GM21360 (cell line): ENCODE data around the gene GID8.
A peak's percentile ranks its signal among the peaks of the same experiment; 100 is the strongest.

Experiments
- ATAC-seq: cut with Tn5 transposase; IDR thresholded peaks from one replicate; pipeline ENCODE4 v1.9.1; 2021; ENCODE audit warnings: mild to moderate bottlenecking, moderate library complexity; ENCODE audit not compliant: unreplicated experiment

The GID8 gene

GRCh38 chr20:62902926-62903615, 34.9 kb upstream of the GID8 start:
- no peak for ATAC-seq

GRCh38 chr20:62905536-62906117, 32.3 kb upstream of the GID8 start:
- no peak for ATAC-seq

- ATAC-seq: no peak
These were observed 31.7 kb upstream of the GID8 start for GRCh38 chr20:62906209-62906608.

- no peak for ATAC-seq
These were observed 31.1 kb upstream of the GID8 start for GRCh38 chr20:62906647-62907375.

- ATAC-seq: no peak
These were observed 30.3 kb upstream of the GID8 start for GRCh38 chr20:62907384-62908317.

- ATAC-seq: no peak
These were observed 28.8 kb upstream of the GID8 start for GRCh38 chr20:62908971-62909791.

- ATAC-seq: no peak
These were observed 27.7 kb upstream of the GID8 start for GRCh38 chr20:62910217-62910766.

- ATAC-seq: no peak
These were observed 27.0 kb upstream of the GID8 start for GRCh38 chr20:62910777-62911497.

GRCh38 chr20:62911701-62912280, 26.2 kb upstream of the GID8 start:
- ATAC-seq: no peak

- ATAC-seq: no peak
These were observed 24.8 kb upstream of the GID8 start for GRCh38 chr20:62913043-62913630.

GRCh38 chr20:62914436-62914835, 23.5 kb upstream of the GID8 start:
- no peak for ATAC-seq

GRCh38 chr20:62914970-62915457, 22.9 kb upstream of the GID8 start:
- ATAC-seq: no peak

GRCh38 chr20:62916703-62917476, 21.1 kb upstream of the GID8 start:
- ATAC-seq: no peak

GRCh38 chr20:62917720-62918119, 20.2 kb upstream of the GID8 start:
- no peak for ATAC-seq

- peak; percentile 45 for ATAC-seq
These were observed 19.8 kb upstream of the GID8 start for GRCh38 chr20:62918147-62918546.

GRCh38 chr20:62918831-62919230, 19.1 kb upstream of the GID8 start:
- no peak for ATAC-seq

GRCh38 chr20:62920039-62920645, 17.8 kb upstream of the GID8 start:
- no peak for ATAC-seq
